Measurements from ENCODE around the gene JHY.
A peak's percentile ranks its signal among the peaks of the same experiment; 100 is the strongest.
"Not testable (repeated sequence)": the region's sequence is repeated elsewhere in the genome, so short reads cannot be mapped to it uniquely, and the experiment has no call there.

JHY gene

DNA sequence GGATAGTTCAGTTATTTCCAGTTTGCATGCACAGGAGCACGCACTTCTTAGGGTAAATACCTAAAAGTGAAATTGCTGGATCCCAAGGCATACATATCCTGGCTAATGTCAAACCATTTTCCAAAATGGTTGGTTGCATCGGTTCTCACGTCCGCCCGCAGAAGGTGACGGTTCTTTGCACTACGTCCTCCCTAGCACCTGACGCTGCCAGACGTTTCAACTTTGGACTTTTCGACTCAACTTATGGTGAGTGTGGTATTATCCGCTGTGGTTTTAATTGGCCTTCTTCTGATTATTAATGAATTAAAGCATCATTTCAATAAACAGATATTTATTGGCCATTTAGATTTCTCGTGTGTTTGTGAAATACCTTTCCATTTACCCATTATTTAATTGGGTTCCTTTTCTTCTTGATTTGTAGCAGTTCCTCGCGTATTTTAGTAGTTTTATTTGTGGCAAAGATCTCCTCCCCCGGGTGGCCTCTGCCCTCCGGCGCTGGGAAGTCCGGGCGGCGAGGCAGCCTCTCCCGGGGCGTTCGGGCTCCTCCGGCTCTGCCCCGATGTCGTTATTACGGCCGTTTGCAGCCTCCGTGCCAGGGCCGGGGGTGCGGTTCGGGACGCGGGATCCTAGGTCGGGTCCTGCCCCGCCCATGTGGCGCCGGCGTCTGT is at the start of gene JHY:
Gene JHY, plus strand, starts transcription at position 571 of the 668 bp plus-strand sequence. CDS start 3,091 bp downstream, outside the sequence.
- no peak for DNase-seq

DNA sequence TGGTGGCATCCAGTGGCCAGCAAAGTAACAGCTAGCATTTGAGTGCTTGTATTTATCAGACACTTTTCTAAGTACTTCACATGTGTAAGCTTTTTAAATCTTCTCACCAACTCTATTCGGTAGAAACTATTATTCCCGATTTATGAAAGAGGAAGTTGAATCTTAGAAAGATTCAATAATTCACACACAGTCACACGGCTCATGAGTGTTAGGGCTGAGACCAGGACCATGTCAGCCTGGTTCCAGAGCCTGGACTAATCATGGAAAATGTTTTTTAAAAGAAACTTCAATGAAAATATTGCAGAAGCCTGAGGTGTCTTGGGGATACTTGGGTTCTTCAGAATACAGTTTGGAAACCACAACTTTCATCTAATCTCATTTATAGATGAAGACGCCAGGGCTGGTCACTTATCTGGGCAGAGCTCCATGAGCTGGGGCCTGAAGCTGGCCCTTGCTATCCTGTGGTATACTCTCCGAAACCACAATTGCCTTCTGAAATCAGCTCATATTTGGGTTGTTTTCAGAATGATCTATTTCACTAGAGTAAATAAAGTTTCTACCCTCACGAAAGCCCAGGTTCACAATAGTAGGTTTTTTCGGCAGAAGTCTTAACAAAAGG is 48.6 kb upstream of the JHY start:
- no peak for DNase-seq

DNA sequence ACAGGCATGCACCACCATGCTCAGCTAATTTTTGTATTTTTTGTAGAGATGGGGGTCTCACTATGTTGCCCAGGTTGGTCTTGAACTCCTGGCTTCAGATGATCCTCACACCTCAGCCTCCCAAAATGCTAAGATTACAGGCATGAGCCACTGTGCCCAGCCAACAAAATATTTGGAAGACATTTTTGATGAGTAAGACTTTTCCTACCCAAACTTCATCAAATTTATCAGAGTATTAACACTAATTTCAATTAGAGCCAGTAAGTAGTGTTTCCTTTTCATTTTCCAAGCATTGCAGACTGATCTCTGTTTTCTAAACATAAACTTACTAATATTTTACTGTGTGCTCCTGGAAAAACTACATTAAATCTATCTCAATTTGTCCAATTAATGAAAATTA is 45.6 kb upstream of the JHY start:
- DNase-seq = no peak

DNA sequence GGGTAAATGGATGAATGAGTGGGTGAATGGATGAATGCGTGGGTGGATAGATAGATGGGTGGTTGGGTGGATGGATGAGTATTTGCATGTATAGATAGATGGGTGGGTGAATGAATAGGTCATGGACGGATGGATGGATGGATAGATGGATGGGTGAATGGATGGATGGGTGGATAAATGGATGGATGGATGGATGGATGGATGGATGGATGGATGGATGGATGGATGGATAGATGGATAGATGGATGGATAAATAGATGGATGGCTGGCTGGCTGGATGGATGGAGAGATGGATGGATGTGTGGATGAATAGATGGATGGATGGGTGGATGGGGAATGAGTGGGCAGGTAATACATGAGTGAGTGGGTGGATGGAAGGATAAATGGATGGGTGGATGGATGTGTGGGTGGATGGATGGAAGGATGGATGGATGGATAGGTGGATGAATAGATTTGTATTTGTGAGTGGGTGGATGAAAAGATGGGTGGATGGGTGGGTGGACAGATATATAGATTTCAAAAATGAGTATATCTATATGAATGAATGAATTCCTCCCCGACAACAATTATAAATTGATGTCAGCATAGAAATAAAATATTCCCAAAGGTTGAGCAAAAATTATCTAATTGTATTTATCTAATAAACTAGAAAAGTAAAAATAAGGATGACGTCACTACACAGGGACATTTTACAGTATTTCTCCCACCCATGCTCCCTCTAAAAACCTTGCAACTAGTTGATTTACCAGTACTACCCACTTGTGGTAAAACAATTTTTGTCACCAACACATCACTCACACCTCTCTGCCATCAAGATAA is 44.8 kb upstream of the JHY start:
- DNase-seq = no peak

DNA sequence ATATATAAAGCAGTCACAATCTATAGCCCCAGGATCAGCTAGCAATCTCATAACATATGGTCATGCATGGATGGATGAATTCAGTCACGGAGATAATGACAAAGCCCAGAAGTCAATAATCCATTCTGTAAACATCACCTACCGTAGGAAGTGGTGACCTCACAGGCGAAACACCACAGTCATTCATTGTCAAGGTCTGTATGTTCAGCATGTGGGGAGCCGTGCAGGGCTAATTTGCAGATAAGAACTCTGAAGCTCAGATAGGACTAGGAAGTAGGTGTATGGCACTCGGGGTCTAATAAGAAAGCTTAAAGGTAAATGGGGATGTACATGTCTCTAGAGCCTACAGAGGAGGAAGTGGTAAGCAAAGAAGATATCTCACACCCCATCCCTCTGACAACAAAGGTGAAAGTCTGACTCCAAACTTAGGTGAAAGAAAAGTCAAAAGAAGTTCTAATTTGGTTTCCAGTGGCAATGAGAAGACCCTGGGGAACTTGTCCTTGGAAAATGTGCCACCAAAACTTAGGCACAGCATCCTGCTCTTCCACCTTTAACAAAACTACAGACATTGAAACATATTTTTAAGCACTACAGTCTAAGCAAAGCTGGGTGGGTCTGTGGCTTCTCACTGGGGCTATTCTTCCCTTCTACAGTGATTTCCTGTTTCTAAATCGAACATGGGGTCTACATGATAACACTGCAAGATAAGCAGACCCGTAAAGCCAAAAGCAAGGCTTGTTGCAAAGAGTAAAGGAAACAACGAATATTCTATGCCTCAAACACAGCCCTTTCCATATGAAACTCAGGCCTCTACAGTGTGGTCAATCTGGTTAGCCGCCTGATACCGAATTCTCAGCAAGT is 39.0 kb upstream of the JHY start:
- no peak for DNase-seq

DNA sequence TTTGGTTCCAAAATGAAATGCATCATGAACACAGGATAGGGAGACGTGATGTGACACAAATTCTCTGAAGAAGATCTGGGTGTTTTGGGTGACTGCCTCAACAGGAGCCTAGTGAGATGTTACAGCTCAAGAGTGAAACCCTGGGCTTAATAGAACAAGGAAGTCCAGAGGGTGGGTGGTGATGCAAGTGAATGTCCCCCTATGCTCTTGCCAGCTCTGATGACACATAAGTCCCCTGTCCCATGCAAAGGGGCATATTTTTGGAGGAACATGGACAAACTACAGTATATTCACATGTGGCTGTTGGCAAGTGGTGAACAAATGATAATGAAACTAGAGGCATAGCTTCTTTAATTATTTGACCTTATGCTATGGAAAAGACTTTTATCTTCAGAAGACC is 35.1 kb upstream of the JHY start:
- DNase-seq = no peak

DNA sequence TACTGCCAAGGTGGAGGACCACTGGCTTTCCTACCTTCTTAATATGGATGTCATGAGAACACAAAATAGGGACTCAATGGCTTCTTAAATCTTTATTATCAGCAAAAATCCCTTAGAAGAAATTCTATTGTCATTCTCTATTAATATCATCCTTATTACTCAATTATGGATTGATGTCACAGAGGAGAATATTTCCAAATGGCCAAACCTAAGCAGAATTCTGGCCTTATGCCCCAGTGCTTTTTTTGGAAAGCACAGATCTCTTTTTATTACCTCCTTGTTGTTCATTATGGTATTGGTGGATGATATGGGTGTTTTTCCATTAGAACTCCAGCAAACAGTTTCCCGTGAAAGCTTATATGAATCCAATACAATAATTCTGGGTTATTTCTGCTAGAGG is 34.4 kb upstream of the JHY start:
- no peak for DNase-seq

DNA sequence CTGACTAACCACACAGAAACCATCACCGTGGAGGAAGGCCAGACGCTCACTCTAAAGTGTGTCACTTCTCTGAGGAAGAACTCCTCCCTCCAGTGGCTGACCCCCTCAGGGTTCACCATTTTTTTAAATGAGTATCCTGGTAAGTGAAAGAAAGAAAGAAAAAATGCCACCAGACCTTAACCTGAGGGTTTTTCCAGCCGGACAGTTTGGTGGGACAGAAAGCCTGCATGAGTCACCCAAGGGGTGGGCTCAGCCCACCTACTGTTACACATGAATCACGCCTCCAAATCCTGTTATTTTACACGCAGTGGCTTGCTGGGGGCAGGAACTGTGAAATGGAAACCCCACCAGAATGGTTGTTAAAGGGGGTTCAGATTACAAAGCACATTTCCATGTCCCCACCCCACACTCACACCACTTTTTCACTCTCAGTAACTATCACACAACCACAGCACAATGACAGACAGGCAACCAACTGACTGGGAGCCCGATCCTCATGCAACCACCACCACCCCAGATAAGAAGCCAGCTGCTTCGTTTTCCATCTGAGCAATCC is 32.4 kb upstream of the JHY start:
- no peak for DNase-seq

DNA sequence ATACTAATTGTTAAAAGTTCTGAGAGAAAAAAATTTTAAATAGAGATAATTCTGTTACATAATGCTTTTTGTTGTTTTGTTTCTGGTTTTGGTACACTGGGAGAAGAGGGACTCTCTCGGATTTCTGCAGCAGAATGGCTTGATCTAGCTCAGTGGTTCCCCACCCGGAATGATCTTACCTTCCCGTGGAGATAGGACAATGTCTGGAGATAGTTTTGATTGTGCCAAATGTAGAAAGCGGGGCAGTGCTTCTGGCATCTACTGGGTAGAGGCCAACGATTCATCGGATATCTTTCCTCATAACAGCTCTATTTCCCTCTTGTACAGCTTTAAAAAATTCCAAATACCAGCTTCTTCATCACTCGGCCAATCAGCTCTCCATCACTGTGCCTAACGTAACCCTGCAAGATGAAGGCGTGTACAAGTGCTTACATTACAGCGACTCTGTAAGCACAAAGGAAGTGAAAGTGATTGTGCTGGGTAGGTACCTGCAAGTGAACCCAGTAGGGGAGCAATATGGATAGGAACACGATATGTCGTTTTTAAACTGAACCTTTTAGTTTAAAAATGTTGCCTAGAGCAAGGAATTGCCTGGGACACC is 31.1 kb upstream of the JHY start:
- DNase-seq = no peak

DNA sequence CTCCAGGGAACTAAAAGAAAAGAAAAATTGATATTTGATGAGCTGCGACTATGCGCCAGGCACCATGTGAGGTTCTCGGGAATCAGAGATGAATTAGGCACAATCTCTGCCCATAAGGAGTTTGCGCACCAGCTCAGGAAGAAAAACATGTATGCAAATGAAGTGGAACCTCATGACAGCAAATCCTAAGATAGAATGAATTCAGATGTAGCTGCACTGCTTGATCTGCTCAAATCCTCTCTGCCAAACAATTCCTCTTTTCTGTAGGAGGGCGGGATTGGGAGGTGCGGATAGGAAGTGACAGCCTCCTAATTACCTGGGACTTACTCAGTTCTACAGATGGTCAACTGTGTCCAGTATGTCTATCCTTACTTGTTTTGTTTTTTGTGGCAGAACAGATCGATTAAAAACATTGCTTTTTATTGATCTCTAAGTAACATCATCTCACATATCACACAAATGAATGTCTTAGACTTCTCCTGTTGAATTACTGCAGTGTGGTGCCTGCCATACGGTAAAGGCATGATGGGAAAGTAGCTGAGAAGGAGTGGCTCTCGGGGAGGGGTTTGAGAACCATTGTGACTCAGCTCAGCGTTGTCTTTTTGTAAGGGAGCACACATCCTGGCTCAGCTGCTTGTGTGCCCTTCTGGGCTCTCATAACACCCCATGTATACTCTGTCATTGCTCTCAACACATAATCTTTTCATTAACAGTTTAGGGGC is 30.3 kb upstream of the JHY start:
- no peak for DNase-seq

DNA sequence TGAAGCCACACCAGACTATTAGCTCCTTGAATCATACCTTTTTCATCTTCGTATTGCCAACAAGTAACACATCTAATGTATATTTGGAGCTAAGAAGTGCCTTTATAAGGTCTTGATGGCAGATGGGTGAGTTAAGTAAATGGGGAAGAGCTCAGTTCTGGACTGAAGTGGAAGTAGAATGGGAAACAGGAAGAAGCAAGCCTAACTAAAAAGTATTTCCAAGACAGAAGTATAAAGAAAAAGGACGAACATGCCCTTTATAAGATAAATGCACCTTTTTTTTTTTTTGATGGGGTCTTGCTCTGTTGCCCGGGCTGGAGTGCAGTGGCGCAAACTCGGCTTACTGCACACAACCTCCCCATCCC is 29.8 kb upstream of the JHY start:
- DNase-seq = no peak

DNA sequence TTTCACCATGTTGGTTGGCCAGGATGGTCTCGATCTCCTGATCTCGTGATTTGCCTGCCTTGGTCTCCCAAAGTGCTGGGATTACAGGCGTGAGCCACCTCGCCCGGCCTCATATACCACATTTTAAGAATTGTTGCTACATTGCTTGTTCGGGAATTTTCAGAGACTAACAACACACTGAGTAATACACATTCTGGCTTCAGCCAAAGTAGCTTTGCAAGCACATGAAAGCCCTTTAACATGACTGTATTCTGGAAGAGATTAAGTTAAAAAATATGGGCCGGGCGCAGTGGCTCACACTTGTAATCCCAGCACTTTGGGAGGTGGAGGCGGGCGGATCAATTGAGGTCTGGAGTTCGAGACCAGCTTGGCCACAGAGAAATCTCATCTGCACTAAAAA is 29.3 kb upstream of the JHY start:
- no peak for DNase-seq

DNA sequence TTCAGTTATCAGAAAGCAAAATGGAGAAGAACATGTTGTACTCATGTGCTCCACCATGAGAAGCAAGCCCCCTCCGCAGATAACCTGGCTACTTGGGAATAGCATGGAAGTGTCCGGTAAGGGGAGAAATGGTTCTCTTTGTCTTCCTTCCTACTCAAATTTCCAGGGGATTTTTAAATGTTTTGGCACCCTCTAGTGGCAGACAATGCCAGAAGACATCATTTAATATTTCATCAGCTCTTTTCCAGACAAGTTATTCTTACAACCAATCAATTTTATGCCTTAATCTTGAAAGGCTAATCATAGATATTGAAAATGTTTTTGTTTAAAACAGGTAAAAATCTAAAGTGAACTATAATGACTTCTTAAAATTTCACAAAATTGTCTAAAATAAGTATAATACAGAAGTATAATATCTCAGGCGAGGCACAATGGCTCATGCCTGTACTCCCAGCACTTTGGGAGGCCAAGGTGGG is 28.6 kb upstream of the JHY start:
- DNase-seq = peak; percentile 34

DNA sequence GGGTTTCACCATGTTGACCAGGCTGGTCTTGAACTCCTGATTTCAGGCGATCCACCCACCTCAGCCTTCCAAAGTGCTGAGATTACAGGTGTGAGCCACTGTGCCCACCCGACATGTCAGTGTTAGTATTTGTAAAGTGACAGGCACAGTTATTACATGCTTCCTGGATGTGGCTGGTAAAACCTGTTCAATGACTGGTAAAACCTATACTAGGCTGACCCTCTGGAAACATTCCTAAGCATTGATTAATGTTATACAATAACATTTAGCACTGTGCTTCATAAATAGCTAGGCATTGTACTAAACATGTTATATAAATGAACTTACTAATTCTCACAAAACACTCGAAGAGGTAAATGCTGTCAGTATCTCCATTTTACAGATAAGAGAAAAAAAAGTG is 20.9 kb upstream of the JHY start:
- DNase-seq = no peak

DNA sequence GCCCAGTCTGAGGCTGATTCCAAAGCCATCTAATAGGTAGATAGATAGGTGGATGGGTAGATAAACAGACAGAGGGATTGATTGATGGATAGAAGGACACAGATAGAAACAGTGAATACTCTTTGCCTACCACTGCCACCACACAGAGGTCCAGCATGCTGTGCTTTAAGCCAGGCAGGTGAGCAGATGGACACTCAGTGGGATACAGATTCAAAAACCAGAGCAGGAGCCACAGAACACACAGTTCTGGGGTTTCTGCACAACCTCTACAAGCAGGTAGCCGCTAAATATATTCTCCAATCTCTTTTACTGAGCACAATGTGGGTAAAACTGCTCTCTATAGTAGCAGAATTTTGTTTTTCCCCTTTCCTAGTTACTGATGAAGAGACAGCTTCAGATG is 20.5 kb upstream of the JHY start:
- no peak for DNase-seq

DNA sequence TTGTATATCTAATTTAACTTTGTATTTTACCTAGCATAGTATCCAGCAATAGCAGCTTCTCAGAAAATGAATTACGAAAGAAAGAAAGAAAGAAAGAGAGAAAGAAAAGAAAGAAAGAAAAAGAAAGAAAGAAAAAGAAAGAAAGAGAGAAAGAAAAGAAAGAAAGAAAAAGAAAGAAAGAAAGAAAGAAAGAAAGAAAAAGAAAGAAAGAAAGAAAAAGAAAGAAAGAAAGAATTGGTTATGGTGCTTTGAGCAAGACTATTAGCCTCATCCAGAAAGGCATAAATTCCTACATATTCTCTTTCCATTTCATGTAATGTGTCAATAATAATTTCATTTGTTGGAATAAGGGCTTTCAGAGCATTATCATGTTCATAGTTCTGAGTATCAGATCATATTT is 19.4 kb upstream of the JHY start:
- not testable (repeated sequence) for DNase-seq

DNA sequence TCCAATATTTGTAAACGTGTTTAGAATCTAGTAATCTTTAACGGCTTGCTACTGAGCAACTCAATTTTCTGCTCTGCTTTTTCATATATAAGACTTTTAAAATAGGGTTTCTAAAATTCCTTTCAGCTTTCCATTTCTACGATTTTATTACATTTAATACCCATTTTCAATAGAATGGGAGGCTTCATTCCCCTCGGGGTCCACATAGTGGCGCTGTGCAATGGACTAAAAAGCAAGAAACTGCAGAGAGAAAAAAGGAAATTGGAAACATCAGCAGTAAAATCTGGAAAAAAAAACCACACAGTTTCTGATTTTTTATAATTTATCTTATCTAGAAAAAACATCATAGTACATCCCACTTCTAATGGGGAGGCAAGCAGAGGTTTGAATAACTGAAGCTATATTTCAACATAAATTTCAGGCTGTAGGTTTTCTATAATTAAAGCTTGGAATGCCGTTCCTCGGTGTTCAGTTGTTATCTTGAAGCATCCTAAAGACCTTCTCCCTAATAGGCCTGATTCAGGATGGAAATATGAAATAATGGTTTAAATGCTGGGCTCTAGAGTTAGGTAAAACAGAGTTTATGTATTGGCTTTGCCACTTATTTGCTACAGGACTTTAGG is 18.7 kb upstream of the JHY start:
- DNase-seq = no peak

DNA sequence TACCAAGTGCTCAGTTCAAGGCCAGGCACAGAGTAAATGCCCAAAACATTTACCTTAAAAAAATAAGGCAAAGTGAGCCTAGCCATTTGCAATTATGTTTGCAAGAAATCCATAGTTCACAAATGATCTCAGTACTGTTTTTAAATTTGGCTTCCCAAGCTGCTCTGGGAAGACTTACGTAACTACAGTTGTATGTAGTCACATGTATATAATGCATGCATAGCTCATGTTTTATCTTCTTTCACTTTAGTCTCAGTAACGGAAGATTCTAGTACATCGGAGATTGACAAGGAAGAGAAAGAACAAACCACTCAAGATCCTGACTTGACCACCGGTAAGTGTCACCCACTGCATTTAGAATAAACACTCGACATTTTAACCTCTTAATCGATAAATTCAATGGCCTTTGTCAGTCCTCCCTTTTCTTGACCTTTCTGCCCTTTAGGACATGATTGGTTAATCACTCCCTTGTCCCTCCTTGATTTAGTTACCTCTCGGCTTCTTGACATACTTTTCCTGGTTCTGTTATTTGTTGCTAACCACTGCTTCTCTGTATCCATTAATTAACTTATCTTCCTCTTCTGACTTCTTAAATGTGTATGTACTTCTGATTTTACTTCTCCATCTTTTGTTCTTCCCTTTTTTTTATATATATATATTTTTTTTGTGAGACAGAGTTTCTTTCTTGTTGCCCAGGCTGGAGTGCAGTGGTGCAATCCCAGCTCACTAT is 18.0 kb upstream of the JHY start:
- no peak for DNase-seq

DNA sequence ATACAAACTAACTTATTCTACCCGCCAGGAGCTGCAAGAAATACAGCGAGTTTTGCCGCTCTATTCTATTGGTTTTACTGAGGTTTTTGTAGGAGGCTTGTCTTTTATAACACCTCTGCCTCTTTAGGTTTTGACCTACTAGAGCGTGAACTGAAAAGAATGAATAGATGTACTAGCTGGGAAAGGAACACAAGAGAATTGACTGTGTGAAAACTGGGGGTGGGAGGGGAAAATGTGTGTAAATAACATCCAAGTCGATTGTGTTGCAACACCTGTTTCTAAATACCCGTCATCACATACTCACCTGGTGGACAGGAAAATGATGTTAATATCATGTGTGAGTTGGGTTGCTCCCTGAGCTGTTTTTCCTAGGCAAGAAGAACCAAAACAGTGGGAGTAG is 12.9 kb upstream of the JHY start:
- DNase-seq = no peak

DNA sequence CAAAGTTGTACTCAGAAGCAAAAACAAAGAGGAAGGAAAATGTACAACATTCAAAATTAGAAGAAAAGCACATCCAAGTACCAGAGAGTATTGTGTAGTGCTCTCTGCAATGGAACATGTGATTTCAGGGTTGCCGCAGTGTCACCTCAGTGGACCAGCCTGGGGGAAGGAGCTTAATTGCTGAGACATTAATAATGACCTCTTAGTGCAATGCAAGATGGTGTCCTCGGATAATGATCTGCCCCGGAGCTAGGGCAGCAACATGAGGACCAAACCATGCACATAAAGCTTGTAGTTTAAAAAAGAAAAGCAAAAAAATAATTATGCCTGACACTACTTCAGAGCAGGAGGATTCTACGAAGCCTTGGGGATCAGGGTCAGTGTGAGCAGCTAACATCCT is 11.3 kb upstream of the JHY start:
- no peak for DNase-seq

DNA sequence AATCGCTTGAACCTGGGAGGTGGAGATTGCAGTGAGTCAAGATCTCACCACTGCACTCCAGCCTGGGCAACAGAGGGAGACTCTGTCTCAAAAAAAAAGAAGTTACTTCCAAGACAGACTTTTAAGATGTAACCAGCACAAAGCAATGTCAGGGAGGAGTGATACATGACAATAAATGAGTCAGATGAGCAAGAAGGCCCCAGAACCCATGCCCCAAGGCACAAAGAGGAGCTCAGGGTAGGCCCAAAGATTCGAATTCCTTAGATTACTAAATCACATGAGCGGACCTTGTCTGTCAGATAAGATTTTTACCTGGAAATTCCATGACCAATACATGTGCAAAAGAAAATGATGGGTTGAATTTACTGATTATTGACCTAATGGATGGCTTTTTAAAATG is 10.5 kb upstream of the JHY start:
- DNase-seq = peak; percentile 3

Data from NCI-H226 (cell line).